Prostate gland (tissue), 2 donors: Measurements from ENCODE around the gene ARHGEF37.

ENCODE experiments used
- CTCF ChIP-seq, 4 experiments: fragments of 200-600 bp in 2 of 4; fragments of 450-650 bp in 2 of 4; sonication (generic) in 2 of 4; IDR thresholded peaks; 1 replicate in 3 of 4; 2 replicates in 1 of 4; pipeline ENCODE4 v1.5.1; 2016 to 2019; ENCODE audit warnings: antibody characterized with exemption in 4 of 4, mild to moderate bottlenecking in 2 of 4, moderate library complexity in 2 of 4
- POLR2A ChIP-seq: fragments of 450-650 bp; IDR thresholded peaks from one replicate; pipeline ENCODE4 v1.6.1; 2016; ENCODE audit warnings: antibody characterized with exemption, mild to moderate bottlenecking
- POLR2AphosphoS5 ChIP-seq: sonication (generic); formaldehyde crosslinking; IDR thresholded peaks from one replicate; pipeline ENCODE4 v1.6.1; 2017; ENCODE audit warnings: antibody characterized with exemption

GRCh38 chr5:149652697-149653096, 71.4 kb downstream of the ARHGEF37 start:
- TF ChIP-seq POLR2AphosphoS5 (no peak), POLR2A (no peak), CTCF (IDR thresholded peaks at IDR 0.05) (no peak)
